Stimulated activated CD8-positive, alpha-beta memory T cell treated with anti-CD3 and anti-CD28 coated beads, Interleukin-12 subunit alpha, Interleukin-12 subunit beta, amount 100 ng/mL, for 24 hours (primary cell): ENCODE measurements around the gene TRIP10.
A peak's percentile ranks its signal among the peaks of the same experiment; 100 is the strongest.
"Not testable (repeated sequence)": the region's sequence is repeated elsewhere in the genome, so short reads cannot be mapped to it uniquely, and the experiment has no call there.

Source experiments
- DNase-seq: peaks from one replicate; pipeline ENCODE4 v3.0.0-alpha.2; 2020; ENCODE audit errors: extremely low read depth

Gene TRIP10

DNA sequence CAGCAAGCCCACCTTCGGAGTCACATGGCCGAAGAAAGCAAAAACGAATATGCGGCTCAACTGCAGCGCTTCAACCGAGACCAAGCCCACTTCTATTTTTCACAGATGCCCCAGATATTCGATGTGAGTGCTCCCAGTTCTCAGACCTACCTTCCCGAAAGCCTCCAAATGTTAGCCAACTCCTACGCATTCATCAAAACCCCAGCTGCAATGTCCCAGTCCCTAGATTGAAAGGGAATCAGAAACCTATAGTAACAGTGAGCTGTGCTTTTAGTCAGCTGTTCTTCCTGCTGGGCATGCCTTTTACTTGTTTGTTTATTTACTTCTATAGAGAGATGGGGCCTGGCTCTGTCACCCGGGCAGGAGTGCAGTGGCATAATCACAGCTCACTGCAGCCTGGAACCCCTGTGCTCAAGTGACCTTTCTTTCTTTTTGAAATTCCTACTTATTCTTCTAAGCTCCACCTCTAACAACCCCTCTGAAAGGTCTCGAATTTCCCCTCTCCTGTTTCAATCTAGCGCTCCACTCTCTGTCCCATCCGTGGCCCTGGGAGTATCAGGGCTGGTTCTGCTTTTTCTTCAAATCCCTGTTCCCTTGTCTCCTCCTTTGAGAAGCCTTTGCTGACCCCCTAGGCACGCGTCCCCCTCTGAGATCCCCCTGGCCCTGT is 4.4 kb downstream of the TRIP10 start:
- no peak for DNase-seq

DNA sequence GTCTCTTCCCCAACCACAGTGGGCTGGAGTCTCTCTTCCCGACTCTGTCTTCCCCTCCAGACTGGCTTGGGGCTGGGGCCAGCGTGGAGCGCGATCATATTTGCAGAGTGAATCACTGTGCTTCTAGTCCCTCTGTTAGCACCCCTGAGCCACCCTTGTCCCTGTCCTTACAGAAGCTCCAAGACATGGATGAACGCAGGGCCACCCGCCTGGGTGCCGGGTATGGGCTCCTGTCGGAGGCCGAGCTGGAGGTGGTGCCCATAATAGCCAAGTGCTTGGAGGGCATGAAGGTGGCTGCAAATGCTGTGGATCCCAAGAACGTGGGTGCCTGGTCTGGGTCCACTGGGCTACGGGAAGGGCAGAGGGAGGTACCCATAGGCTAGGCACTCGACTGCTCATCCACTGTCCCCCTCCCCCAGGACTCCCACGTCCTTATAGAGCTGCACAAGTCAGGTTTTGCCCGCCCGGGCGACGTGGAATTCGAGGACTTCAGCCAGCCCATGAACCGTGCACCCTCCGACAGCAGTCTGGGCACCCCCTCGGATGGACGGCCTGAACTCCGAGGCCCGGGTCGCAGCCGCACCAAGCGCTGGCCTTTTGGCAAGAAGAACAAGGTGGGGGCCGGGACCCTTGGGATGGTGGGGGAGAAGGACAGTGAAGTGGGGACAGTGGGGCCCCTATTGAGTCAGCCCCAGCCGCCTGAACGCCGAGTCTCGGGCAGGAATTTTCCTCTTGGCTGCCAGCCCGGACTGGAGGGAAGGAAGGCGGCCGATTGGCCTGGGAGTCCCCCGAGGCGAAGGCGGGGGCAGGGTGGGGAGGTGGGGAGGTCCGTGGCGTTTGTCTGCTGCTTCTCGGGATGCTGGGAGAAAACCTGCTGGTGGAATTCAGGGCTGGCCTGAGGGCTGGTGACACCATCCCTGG is 5.2 kb downstream of the TRIP10 start:
- DNase-seq: no peak

DNA sequence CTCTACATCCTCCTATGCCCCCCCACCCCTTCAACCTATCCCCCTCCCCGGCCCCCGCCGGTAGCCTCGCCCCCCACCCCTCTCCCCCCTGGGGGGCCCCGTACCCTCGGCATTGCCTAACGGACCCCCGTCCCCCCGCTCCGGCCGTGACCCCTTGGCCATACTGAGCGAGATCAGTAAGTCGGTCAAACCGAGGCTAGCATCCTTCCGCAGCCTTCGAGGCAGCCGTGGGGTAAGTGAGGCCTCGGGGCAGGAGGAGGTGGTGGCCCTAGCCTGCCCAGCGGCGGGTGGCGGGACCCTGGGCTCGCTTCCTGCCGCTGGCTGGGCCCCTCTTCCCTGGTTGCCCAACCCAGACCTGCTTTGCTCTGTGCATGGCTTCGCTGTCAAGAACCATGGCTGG is 6.5 kb downstream of the TRIP10 start:
- DNase-seq: no peak

DNA sequence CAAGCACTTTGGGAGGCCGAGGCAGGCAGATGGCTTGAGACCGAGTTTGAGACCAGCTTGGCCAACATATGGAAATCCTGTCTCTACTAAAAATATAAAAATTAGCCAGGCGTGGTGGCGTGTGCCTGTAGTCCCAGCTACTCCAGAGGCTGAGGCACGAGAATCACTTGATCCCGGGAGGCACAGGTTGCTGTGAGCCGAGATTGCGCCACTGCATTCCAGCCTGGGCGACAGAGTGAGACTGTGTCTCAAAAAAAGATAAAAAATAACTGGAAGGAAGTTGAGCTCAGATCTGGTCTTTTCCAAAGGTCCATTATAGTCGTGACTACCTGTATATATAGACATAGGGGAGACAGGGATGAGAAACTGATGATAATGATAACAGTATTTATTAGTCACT is 9.1 kb downstream of the TRIP10 start:
- not testable (repeated sequence) for DNase-seq

DNA sequence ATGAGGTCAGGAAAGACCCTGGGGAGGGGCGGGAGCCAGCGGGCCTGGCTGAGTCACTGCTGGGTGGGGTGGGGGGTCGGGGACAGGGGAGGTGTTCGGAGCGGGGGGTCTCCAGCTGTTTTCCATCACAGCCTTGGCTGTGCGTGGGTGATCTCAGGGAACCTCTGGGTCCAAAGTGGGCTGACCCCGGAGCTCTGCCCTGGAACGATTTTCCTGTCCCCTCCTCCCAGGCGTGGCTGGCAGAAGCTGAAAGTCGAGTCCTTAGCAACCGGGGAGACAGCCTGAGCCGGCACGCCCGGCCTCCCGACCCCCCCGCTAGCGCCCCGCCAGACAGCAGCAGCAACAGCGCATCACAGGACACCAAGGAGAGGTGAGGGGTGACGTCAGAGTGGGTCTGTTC is 10.6 kb downstream of the TRIP10 start:
- DNase-seq: no peak

DNA sequence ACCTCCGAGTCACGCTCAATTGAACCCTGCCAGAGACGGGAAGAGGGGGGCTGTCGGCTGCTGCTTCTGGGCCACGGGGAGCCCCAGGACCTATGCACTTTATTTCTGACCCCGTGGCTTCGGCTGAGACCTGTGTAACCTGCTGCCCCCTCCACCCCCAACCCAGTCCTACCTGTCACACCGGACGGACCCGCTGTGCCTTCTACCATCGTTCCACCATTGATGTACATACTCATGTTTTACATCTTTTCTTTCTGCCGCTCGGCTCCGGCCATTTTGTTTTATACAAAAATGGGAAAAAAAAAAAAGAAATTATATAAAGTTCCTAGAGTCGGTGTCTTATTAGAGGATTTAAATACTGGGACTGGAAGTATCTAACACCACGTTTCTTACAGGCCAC is 11.7 kb downstream of the TRIP10 start:
- DNase-seq: no peak

DNA sequence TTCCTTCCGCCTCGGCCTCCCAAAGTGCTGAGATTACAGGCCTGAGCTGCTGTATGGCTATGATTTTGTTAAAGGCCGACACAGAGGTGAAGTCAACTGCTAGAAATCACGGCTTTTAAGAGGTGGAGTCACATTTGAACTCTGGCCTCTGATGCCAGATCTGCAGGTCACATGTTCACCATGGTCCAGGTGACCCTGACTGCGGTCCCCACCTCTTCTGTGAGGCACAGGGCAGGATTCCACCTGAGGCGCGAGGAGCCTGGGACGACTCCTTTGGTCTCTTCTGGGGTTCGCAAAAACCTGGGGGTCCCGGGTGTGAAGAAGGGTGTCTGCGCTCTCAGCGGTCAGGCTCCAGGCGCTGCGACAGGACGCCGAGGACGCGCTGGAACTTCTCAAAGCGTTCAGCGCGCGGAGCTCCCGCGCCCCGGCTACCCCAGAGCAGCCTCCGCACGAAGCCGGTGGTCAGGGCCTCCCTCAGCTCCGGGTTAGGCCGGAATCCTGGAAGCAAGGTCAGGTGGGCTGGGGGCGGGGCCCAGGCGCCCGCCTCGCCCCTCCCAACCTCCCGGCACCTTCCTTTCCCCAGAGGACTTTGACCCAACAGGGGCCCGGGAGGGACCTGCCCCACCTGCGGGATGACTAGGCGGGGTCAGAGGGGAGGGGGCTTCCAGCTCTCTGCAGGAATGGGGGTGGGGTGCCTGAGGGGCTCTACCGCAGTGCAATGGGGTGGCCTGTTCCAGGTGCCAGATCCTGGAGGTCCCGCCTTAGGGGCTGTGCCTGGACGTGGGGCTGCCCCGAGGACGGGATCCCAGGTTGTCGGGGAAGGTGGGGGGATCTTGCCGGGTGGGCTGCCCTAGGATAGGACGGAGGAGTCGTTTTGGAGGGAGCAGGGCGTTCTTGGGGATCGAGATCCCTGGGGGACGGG is 13.0 kb downstream of the TRIP10 start:
- no peak for DNase-seq

DNA sequence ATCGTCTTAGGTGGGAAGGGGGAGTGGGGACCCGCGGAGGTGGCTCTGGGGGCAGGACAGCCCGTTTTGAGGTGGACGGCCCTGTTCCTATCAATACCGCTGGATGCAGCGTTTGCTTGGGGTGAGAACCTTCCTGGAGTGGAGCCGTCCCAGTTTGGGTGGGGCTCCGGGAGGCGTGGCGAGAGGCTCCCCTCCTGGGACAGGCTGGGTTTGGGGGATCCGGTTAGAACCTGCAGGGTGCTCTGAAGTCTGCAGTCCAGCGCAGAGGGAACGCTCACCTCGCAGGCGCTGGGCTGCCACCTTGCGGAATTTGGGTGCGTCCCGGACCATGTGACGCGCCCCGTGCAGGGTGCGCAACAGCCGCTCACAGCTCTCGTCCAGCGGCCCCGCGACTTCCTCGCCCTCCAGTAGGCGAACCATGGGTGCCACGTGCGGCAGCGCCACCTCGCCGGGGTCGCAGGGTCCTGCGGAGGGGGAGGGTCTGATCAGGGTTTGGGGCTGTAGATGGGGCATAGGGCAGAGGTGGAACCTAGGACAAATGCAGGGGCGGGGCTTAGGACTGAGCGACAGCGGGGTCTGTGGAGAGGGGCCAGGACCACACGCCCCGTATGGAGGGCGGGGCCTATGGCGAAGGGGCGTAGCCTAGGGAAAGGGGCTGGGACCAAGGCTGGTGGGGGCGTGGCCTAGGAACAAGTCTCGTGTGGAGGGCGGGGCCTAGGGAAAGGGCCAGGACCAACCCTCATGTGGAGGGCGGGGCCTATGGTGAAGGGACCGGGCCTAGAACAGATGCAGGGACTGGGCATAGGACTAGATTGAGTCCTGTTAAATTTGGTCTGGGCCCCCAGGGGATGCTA is 13.9 kb downstream of the TRIP10 start:
- peak; percentile 66 for DNase-seq

DNA sequence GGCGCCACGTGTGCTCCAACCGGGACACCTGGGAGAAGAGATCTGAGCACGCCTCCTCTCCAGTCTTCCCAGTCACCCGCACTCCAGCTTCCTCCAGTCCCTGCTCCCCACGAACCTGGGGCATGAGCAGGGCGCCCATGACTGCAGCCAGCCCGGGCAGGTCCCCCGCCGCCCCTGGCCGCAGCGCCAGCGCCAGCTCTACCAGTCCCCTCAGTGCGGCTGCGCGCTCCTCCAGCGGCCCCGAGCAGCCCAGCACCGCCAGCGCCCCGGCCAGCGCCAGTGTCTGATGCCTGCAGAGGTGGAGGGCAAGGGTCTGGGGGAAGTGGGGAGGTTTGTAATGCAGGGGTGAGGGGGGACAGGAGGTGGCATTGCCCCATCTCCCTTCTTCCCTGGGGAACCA is 14.7 kb downstream of the TRIP10 start:
- no peak for DNase-seq

DNA sequence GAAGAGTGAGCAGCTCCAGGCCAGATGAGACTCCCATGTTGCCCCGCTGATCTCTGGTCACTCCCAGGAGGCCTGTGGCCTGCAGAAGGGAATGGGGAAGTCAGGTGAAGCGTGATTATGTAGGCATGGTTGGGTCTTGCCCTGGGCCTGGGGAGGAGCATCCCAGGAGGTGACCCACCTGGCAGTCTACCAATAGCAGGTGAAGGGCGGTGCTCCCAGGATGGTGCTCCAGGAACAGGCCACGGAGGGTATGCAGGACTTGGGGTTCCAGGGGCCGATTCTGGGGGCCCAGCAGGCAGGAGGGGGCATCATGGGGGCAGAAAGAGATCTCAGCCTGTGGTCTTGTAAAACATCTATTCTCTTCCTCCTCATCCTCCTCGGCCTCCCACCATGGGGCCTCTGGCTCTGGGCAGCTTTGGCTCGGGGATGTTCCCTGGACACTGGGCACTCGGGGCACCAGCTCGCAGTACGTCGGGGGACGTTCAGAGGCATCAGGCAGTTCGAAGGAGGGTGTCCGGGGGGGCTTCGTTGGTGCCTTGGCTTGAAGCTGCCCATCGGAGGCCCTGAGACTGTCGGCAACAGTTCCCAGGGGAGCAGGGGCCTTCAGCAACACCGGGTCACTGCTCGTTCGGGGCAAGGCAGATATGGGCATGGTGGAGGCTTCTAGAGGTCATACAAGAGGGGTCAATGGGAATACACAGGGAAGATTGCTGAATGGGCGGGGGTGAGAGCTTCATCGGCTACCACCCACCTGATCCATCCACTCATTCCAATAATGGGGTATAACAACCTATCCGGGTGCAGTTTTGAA is 15.4 kb downstream of the TRIP10 start:
- no peak for DNase-seq

DNA sequence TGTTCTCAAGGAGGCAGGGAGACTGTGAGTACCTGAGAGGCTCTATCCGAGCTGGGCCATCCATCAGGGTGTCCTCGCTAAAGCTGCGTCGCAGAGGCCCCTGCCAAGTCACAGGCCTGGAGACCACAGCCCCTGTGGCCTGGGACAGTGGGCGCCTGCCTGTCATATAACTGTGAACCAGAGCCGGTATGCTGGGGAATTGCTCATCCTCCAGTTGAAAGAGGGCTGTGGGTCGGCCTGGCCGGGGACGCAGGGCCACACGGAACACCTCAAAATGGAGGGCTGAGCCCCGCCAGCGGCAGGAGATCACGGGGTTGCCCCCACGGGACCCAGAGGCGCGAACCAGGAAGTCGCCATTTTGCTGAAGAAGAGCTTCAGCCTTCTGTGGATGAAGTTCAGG is 21.1 kb downstream of the TRIP10 start:
- no peak for DNase-seq

DNA sequence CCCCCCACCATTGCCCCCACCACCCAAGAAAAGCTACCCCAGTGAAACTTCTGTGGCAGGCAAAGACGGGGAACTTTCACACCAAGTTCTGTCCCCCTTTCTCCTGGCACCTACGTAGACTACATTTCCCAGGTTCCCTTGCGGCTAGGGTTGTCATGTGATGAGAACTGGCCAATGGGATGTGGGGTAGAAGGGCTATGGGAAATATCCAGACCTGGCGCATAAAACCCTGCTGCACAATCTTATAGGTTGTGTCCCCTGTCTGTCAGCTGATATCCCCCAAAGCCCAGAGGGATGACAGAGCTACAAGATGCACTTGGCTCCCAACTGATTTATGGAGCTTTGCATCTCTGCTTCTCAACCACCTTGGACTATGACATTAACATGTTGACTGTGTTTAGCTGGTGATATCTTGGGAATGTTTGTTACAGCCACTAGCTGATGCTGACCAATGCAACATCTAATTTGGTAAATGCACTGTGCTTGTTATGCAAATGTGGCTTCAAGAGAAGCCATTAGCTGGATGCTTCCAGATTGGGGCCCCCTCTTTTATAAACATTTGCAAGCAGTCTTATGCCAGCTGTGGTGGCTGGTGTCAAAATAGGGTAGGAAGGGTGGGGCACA is 21.7 kb downstream of the TRIP10 start:
- DNase-seq: no peak

DNA sequence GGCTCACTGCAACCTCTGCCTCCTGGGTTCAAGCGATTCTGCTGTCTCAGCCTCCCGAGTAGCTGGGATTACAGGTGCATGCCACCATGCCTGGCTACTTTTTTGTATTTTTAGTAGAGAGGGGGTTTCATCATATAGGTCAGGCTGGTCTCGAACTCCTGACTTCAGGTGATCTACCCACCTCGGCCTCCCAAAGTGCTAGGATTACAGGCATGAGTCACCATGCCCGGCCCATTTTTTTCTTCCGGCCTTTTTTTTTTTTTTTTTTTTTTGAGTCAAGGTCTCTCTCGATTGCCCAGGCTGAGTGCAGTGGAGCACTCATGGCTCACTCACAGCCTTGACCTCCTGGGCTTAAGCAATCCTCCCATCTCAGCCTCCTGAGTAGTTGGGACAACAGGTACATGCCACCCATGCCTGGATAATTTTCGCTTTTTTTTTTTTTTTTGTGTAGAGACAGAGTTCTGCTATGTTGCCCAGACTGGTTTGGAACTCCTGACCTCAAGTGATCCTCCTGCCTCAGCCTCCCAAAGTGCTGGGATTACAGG is 22.8 kb downstream of the TRIP10 start:
- DNase-seq: not testable (repeated sequence)

DNA sequence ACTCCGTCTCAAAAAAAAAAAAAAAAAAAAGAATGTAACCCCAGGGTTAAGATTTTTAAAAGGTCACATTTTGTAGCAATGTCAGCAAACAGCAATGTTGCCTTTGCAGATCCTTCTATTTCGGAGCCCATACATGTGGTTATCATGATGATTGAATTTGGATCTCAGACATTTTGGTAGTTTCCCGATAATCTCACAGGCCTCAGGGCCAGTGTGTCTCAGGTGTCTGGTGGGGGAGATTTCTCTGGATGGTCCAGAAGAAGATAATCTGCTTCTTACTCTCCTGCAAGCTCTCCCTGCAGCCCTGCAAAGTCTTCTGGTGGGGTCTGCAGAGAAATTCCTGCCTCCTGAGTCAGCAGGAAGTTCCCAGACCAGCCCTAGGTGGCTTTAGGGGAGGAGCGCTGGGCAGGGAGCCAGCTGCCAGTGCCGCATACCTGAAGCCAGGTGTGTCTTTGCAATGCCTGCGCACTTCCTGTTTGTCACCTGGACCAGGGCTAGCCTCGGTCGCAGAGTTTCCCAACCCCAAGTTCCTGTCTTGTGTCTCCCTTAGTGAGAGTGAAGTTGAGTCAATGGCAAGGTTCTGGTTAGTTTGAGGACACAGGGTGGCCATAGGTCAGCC is 26.4 kb downstream of the TRIP10 start:
- no peak for DNase-seq

DNA sequence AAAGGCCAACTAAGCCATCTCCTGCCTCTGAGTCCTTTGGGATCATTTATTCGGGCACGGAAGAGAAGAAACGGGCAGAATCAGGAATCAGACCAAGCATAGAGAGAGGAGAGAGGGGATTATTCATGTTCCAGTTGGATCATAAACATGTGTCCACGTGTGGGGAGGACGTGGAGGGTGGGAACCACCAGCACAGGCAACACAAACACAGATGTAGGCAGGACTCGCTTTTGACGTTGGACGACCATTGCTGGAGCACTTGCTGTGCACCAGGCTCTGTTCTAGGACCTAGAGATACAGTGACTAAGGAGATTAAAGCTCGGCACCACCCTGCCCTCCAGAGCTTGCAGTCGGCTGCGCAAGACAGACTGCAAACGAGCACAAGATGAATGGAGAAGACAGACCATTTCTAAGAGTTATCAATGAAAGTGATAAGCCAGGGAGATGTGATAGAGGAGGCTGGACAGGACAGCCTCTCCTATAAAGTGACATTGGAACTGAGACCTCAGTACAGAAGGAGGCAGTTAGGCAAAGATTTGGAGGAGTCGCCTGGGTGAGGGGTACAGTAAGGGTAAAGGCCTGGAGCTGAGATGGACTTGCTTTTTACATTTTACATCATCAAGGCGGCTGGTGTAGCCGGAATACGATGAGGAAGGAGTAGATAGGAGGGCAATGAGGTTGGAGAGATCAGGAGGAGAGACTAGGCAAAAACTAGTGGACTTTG is 27.0 kb downstream of the TRIP10 start:
- no peak for DNase-seq

DNA sequence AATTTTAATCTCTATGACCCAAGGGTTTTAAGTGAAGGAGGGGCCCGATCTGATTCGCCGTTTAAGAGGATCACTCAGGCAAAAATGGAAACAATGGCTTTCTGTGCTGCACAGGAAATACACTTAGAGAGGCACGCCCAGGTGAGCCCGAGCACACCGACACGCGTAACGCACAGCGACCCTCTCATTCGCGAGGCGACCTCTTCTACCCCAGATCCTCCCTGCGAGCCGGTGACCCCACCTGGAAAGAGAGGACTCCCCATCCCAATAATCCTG is 27.5 kb downstream of the TRIP10 start:
- DNase-seq: no peak

DNA sequence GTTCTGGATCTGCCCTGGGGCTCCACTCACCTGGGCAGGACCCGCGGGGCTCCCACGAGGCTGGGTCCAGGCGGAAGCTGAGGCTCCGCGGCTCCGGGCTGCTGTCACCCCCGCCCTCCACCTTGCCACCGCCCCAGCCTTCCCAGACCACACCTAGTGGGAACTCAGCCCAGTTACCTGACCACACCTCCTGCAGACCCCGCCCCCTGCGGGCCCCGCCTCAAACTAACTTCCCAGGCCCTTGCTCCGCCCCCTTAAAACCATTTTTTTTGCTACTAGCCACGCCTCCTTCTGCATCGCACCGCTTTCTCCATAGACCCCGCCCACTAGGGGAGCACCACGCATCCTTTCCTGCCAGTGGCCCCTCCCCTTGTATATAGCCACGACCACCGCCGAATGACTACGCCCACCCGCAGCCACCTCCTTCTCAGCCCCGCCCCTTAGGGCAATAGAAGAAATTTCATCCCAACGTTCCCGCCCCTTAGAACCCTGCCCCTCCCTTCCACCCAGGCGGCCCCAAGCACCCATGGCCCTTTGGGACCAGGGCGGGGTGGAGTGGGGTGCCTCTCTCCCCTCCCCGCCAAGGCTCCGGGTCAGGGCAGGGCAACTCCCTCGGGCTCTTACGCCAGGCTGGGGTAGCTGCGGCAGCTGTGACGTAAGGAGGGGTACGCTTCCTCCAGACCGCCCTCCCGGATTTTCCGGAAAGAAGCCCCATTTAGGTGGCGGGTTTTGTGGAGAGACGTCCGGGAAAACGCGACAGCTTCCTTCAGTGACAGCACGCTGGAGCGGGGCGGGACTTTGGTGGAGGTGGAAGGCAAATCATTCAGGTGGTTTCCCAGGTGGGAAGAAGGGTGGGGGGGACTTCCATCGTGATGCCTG is 28.1 kb downstream of the TRIP10 start, which contains the start of gene SH2D3A:
SH2D3A (minus strand) TSS at position 79 of the 879 bp plus-strand sequence. CDS start 3,687 bp downstream, outside the sequence.
- peak; percentile 78 for DNase-seq
